H1 (cell line): ENCODE measurements around the gene CCDC182. TPM values are rescaled to one million over a fixed set of nuclear protein-coding genes. Genes with fewer than 3 reads are reported as not detected.

Source experiments
- CEBPB ChIP-seq: IDR thresholded peaks from 2 replicates; pipeline ENCODE4 v1.6.1; 2012; ENCODE audit warnings: low read depth, low read length
- GTF2F1 ChIP-seq: IDR thresholded peaks from 2 replicates; pipeline ENCODE4 v1.6.1; 2012; ENCODE audit warnings: low read depth, low read length, improper control_type of control experiment, borderline replicate concordance
- MAFK ChIP-seq: IDR thresholded peaks from 2 replicates; pipeline ENCODE4 v1.6.1; 2012; ENCODE audit warnings: low read depth, mild to moderate bottlenecking, improper control_type of control experiment, low read length
- NANOG ChIP-seq: IDR thresholded peaks from 2 replicates; pipeline ENCODE4 v1.6.1; 2011; ENCODE audit warnings: low read length, low read depth, mild to moderate bottlenecking, inconsistent platforms; ENCODE audit not compliant: insufficient read depth, poor library complexity, severe bottlenecking
- SIX5 ChIP-seq: IDR thresholded peaks from 2 replicates; pipeline ENCODE4 v1.6.1; 2011; ENCODE audit warnings: mild to moderate bottlenecking, low read depth, low read length
- TBP ChIP-seq: IDR thresholded peaks from 2 replicates; pipeline ENCODE4 v1.6.1; 2011; ENCODE audit warnings: low read depth, low read length, improper control_type of control experiment
- YY1 ChIP-seq: IDR thresholded peaks from 2 replicates; pipeline ENCODE4 v1.6.1; 2011; ENCODE audit warnings: low read depth, mild to moderate bottlenecking, low read length
- polyA plus RNA-seq, 7 experiments: library from polyadenylated mRNA; depleted of rRNA in 3 of 7; stranded (reverse) in 5 of 7; unstranded in 2 of 7; fragments of >200 nt in 5 of 7; fragments of 200-250 nt in 2 of 7; gene quantifications; 1 replicate in 5 of 7; 2 replicates in 1 of 7; 4 replicates in 1 of 7; pipeline versions ENCODE4 v1.2.1 to v1.2.3, GENCODE V29; 2011 to 2013; ENCODE audit warnings: missing spikeins in 2 of 7, mixed read lengths in 2 of 7
- total RNA-seq: library from RNA; stranded (reverse); fragmentation: NEBNext Ultra II Directional; extraction: Animal tissue kit (Norgen Biotek cat#: 25700); gene quantifications from 2 replicates; pipeline ENCODE4 v1.2.1, GENCODE V29; 2021

Gene CCDC182
- total and polyA plus RNA-seq, 2 of the 8 experiments (the other 6 are each of a cell fraction or from before 2014, with no cell fraction given): not detected

- no peak for TF ChIP-seq SIX5
- no peak for TF ChIP-seq TBP
- no peak for TF ChIP-seq CEBPB
- TF ChIP-seq NANOG: no peak
- TF ChIP-seq MAFK: no peak
- no peak for TF ChIP-seq YY1
- TF ChIP-seq GTF2F1: no peak
Measured at GRCh38 chr17:57699751-57700219, 45.3 kb downstream of the CCDC182 start (continued).
